Measurements from ENCODE around the gene RASGRF2.

RASGRF2 gene

DNA sequence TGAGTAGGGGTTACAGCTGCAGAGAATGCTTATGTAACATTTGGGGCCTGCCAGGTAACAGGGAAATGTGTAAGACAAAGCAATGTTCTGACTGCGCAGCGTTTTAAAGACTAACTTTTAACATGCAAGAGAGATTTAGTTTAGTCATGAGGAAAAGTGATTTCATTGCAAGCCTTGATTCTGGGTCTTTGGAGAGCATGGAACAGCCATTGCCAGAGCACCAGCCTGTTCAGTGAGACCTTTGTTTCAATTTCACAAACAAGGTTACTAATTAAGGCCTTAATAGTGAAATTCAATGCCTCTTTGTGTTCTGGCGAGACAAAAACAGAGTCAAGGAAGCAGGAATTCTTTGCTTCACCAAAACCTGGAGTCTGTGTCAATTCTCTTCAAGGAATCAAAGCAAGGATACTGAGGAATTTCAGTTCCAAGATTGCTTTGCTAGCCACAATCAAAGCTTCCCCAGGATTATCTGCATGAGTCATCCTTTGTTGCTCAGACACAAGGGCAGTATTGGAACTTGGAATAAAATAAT lies 287.3 kb downstream of the RASGRF2 start:
- no peaks in the 10 kb centered on the region for H3K27me3 ChIP-seq (ENCODE audit: insufficient read depth, poor library complexity, severe bottlenecking)
- no peak for DNase-seq (ENCODE audit: low read depth in 1 of 2, low spot score in 1 of 2)
- TF ChIP-seq SPI1 (IDR thresholded peaks at IDR 0.05; ENCODE audit: borderline replicate concordance, low read depth) (no peak), GABPA (IDR thresholded peaks at IDR 0.05; ENCODE audit: low read depth) (no peak), POLR2AphosphoS5 (IDR thresholded peaks at IDR 0.05; ENCODE audit: low read depth) (no peak)
- TF ChIP-seq, protein P1, sequence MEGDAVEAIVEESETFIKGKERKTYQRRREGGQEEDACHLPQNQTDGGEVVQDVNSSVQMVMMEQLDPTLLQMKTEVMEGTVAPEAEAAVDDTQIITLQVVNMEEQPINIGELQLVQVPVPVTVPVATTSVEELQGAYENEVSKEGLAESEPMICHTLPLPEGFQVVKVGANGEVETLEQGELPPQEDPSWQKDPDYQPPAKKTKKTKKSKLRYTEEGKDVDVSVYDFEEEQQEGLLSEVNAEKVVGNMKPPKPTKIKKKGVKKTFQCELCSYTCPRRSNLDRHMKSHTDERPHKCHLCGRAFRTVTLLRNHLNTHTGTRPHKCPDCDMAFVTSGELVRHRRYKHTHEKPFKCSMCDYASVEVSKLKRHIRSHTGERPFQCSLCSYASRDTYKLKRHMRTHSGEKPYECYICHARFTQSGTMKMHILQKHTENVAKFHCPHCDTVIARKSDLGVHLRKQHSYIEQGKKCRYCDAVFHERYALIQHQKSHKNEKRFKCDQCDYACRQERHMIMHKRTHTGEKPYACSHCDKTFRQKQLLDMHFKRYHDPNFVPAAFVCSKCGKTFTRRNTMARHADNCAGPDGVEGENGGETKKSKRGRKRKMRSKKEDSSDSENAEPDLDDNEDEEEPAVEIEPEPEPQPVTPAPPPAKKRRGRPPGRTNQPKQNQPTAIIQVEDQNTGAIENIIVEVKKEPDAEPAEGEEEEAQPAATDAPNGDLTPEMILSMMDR (IDR thresholded peaks at IDR 0.05; ENCODE audit: insufficient read depth, low read length): no peak
- TF ChIP-seq, protein P2, sequence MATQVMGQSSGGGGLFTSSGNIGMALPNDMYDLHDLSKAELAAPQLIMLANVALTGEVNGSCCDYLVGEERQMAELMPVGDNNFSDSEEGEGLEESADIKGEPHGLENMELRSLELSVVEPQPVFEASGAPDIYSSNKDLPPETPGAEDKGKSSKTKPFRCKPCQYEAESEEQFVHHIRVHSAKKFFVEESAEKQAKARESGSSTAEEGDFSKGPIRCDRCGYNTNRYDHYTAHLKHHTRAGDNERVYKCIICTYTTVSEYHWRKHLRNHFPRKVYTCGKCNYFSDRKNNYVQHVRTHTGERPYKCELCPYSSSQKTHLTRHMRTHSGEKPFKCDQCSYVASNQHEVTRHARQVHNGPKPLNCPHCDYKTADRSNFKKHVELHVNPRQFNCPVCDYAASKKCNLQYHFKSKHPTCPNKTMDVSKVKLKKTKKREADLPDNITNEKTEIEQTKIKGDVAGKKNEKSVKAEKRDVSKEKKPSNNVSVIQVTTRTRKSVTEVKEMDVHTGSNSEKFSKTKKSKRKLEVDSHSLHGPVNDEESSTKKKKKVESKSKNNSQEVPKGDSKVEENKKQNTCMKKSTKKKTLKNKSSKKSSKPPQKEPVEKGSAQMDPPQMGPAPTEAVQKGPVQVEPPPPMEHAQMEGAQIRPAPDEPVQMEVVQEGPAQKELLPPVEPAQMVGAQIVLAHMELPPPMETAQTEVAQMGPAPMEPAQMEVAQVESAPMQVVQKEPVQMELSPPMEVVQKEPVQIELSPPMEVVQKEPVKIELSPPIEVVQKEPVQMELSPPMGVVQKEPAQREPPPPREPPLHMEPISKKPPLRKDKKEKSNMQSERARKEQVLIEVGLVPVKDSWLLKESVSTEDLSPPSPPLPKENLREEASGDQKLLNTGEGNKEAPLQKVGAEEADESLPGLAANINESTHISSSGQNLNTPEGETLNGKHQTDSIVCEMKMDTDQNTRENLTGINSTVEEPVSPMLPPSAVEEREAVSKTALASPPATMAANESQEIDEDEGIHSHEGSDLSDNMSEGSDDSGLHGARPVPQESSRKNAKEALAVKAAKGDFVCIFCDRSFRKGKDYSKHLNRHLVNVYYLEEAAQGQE (IDR thresholded peaks at IDR 0.05; ENCODE audit: insufficient replicate concordance, low read depth): no peak
- H3K27ac ChIP-seq (replicated peaks): no peak overlapping the region
- H3K4me3 ChIP-seq (replicated peaks; ENCODE audit: insufficient read depth, low read length): no peak overlapping the region

DNA sequence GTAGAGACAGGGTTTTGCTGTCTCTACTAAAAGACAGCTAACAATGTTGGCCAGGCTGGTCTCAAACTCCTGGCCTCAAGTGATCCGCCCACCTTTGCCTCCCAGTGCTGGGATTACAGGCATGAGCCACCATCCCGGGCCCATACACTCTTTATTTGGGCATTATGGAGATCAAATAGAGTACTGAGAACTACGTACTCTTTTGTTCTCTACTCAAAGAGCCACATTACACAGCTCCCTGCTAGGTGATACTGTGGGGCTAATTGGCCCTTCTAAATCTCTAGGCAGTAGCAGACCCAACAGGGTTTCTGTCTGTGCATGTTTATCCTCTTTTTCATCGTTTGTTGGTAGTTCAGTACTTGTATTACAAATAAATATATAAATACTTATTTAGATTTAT lies 289.1 kb downstream of the RASGRF2 start:
- no peak for DNase-seq (ENCODE audit: low read depth in 1 of 2, low spot score in 1 of 2)
- H3K27me3 ChIP-seq (ENCODE audit: insufficient read depth, poor library complexity, severe bottlenecking): no peaks in the 10 kb centered on the region
- H3K4me3 ChIP-seq (replicated peaks; ENCODE audit: insufficient read depth, low read length): no peak overlapping the region
- TF ChIP-seq SPI1 (IDR thresholded peaks at IDR 0.05; ENCODE audit: borderline replicate concordance, low read depth) (no peak), GABPA (IDR thresholded peaks at IDR 0.05; ENCODE audit: low read depth) (no peak), POLR2AphosphoS5 (IDR thresholded peaks at IDR 0.05; ENCODE audit: low read depth) (no peak)
- TF ChIP-seq, protein P2 (IDR thresholded peaks at IDR 0.05; ENCODE audit: insufficient replicate concordance, low read depth): no peak
- TF ChIP-seq, protein P1 (IDR thresholded peaks at IDR 0.05; ENCODE audit: insufficient read depth, low read length): no peak
- H3K27ac ChIP-seq (replicated peaks): no peak overlapping the region

DNA sequence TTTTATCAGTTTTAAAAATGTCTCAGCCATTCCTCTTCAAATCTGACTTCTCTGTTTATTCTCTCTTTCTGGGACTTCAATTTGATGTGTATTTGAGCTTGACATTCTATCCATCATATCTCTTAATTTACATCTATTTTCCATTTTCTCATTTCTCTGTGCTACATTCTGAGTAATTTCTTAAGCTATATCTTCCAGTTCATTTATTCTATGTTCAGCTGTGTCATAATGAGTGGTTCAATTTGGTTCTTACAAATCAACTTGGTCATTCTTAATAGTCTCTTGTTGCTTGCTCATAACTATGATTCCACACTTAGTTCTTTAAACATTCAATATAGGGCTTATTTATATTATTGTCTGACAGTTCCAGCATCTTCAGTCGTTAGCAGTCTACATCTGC lies 289.8 kb downstream of the RASGRF2 start:
- TF ChIP-seq SPI1 (IDR thresholded peaks at IDR 0.05; ENCODE audit: borderline replicate concordance, low read depth): no peak
- TF ChIP-seq, protein P1 (IDR thresholded peaks at IDR 0.05; ENCODE audit: insufficient read depth, low read length): no peak
- TF ChIP-seq GABPA (IDR thresholded peaks at IDR 0.05; ENCODE audit: low read depth): no peak
- TF ChIP-seq, protein P2 (IDR thresholded peaks at IDR 0.05; ENCODE audit: insufficient replicate concordance, low read depth): no peak
- no peak for TF ChIP-seq POLR2AphosphoS5 (IDR thresholded peaks at IDR 0.05; ENCODE audit: low read depth)
- Histone ChIP-seq H3K4me3 (replicated peaks; ENCODE audit: insufficient read depth, low read length) (no peak overlapping the region), H3K27me3 (ENCODE audit: insufficient read depth, poor library complexity, severe bottlenecking) (no peaks in the 10 kb centered on the region), H3K27ac (replicated peaks) (no peak overlapping the region)
- no peak for DNase-seq (ENCODE audit: low read depth in 1 of 2, low spot score in 1 of 2)
